GM18502 (cell line): ENCODE data around the gene TP53AIP1.

Source experiments
- ATAC-seq: cut with Tn5 transposase; IDR thresholded peaks from one replicate; pipeline ENCODE4 v1.9.1; 2021; ENCODE audit warnings: mild to moderate bottlenecking; ENCODE audit not compliant: unreplicated experiment, poor library complexity

The TP53AIP1 gene

DNA sequence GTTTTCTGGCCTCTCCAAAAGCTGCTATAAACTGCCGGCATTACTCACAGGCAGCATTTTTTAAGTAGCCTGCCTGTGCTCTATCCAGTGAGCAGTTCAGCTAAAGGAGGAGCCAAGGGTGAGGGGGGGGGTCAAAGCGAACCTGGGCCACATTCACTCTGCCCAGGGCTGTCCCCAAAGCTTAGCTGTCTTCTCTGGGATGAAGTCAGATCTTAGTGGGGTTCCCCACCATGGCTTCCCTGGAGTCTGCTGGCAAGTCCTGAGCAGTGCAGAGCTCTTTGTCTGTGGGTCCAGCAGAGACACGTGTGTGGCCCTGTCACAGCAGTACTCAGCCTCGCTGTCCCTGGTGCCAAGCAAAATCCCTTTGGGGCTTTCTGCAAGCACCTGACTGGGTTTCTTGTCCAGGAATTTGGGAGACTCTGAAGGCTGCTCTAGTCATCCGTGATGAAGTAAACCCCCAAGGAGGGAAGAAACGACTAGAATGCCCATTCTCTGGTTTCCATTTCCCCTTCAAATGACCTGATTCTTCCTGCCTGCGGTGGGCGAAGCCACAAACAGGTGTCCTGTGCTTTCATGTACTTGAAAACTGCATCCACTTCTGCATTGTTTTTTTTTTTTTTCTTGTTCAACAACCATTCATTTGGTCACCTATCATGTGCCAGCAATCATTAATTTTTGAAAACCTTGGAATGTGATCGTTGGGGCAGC lies 48.9 kb downstream of the TP53AIP1 start:
- peak; percentile 70 for ATAC-seq

DNA sequence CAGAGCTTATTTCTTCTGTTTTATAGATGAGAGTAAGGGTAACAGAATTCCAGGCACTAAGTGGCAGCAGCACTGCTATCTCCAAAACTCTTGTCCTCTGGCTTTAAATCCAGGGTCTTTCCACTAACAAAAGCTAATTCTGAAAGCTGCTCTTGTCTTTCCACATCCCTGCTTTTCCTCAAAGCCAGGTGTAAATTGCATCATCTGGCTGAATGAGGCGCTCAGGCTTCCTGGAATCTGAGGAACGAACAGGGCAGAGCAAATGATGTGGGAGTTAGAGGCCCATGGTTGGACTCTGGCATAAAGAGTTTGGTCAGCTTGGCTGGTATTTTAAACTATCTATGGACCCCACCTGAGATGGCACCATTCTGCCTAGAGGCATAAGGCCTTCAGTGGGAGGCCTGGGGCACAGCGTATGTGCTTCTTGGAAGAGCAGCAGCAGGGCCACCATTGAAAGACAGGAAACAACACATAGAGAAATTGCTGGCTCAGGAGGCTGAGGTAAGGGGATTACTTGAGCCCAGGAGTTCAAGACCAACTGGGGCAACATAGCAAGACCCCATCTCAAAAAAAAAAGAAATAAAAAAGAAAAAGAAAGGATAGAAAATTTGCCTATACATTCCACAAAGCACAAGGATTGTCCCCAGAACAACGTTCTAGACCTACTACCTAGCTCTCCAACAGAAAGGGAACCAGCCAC lies 49.7 kb downstream of the TP53AIP1 start:
- ATAC-seq: no peak

DNA sequence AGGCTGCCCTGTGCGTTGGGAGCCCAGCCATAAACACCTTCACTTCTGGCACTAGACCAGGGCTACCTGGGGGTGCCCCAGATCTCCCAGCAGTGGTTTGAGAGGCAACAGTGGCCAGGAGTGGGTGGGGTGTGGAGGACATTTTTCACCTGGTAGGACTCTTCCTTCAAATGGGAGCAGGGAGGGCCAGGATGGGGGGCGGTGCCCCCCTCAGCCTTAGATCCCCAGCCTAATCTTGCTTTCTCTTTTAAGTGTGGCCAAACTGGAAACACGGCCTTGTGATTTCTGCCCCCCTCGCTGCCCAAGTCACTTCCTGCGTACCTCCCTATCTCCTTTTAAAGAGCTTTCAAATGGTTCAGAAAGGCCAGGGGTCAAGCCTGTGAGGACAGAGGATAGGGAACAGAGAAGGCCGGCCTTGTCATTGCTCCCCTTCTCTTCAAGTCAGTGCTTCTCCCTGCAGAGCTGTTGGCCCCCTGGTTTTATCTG lies 50.7 kb downstream of the TP53AIP1 start:
- ATAC-seq: no peak

DNA sequence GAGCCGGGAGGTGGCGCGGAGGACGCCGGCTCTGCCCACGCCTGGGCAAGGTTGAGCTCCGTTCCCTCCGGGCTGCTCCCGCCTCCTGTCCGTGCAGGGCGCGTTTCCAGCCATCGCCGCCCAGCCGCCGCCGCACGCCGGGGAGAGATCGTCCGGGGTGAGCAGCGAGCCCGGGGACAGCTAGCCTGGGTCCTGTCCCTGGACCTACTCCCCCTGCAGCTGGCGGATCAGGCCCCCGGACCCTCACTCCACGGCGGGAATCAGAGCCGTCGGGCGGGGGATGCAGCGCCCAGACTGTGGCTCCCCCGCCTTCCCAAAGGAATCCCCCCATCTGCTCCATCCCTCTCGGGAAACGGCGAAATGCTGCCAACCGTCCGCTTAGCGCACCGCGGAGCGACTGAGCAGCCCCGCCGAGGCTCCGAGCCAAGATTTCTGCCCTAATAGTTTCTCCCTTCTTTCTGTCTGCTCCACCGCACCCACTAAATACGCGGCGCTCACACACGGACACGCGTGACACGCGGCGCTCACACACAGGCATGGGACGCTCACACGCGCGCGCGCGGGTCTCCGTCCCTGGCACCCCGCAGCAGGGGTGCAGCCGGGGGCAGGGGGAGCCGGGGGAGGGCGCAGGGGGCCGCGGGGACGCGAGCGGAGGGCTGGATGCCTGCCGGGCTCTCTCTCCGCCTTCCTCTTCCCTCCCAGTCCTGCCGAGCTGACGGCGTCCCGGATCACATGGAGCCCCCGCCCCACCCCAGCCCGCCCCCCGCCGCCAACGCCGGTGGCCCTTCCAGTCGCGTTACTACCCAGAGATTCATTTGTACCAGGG lies 51.9 kb downstream of the TP53AIP1 start, which contains the start of gene KCNJ5:
Gene KCNJ5 (plus strand): TSS at position 814 of the 826 bp plus-strand sequence. CDS start 19,918 bp downstream, outside the sequence.
- no peak for ATAC-seq

DNA sequence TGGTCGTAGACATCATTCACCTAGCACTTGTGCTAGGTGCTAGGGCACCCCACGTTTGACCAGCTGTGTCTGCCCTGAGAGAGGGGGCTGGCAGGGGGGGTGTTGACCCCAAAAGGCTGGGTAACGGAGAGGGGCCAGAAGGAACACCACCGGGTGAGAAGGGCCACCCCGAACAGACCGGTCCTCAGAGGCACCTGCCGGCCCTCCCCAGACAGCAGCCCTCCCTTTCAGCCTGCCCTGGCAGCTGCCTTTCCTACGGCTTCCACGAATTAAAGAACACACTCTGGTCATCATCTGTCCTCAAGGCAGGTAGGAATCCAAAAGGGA lies 52.5 kb downstream of the TP53AIP1 start:
- no peak for ATAC-seq

DNA sequence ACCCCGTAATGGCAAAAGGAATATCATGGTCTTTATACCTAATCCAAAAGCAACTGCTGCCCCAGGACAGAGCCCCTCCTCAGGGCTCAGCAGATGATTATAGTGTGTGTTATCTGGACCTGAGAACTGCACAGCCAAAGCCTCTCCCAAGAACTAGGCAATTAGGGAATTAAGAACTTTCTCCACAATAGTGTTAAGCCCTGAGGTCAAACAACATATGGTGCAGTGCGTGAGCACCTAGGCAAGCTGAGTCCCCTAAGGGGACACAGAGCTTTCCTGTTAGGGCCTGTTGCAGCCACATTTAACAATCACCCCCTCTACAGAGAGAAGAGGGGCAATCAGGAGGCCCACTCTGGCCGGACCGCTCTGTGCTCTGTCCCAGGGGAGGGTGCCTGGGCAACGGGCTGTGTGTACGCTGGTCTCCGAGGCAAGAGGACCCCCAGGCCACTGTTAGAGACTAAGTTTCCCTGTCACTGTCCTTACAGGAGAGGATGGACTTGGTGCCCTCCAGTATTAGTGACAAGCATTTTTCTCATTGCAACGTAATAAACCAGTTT lies 52.9 kb downstream of the TP53AIP1 start:
- no peak for ATAC-seq

DNA sequence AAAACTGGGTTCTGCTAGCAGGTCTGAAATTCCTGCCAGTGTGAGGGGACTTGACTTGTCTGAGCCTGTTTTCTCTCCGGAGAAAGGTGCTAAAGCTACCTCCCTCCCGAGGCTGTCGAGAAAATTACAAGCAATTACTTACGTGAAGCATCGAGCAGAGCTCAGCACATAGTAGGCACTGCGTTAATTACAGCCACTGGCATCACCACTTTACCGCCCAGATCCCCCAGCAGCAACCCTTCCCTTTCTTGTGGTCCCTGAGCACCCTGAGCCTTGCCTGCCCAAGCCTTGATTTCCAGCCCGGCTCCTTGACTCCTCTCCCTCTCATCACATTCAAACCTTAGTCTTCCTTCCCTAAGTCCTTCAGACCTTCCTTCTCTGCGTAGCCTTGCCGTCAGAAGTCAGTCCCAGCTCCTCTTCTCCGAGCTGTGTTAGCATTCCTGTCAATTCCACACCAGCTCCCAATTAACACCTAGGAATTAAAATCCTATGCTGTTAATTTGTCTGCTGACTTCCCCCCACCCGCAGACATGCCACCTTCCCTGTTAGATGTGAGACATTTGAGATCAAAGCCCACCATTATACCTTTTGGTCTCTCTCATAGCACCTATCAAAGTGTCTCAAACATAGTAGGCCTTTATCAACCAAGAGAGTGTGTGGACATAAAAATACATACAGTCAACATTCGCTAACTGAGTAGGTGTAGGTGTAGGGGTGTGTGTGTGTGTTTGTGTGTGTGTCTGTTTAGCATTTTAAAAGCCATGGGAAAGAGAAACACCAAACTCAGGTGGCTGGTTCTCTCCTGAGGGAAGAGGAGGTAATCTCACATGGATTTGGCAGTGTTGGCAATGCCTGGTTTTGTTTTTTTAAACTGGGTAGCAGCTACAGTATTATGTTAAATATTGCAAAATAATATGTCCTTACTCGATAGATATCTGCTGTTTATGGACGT lies 54.4 kb downstream of the TP53AIP1 start:
- no peak for ATAC-seq

DNA sequence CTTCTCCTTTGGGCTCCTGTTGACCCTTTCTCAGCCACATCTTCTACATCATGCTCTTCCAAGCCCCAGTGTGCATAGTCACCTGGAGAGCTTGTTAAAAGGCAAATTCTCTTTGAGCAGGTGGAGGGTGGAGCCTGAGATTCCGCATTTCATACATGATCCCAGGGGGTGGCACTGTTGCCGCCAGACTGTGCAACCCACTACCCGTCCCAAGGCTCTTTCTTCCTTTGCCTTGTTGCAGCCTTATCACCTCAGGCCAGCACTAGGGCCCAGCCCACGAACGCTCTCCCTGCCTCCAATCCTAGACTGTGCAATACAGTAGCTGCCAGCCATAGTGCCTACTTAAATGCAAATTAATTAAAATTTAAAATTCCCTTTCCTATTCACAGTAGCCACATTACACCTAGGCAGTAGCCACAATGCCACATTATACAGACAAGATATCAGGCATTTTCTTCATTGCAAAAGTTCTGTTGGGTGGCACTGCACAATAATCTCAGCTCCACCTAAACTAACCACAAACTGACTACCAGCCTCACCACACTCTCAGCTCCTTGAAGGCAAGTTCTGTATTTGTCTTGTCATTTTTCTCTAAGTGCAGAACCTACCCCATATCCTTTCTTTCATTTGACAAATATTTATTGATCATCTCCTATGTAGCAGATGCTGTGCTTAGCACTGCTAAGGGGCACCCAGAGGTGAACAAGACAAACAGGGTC lies 56.1 kb downstream of the TP53AIP1 start:
- ATAC-seq: peak; percentile 62
